HG03097 (cell line): ENCODE measurements around the gene PRKG2.

Experiments used
- ATAC-seq: cut with Tn5 transposase; IDR thresholded peaks from one replicate; pipeline ENCODE4 v1.9.1; 2021; ENCODE audit not compliant: unreplicated experiment, low FRiP score

The PRKG2 gene

DNA sequence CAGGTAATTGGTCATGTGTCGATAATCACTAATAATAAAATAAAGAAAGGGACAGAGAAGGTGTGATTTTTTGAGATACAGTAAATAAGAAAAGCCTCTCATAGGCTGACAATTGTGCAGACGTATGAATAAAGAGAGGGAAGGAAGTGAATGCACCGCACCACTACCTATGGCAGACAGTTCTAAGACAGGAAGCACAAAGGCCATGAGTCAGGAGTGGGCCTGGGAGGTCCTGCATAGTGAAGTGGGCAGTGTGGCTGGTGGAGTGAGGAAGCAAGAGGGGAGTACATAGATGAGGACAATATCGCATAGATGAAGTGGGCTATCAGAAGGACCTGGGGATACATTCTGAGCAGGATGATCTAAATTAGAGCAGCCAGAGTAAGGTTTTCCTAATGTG lies 108.9 kb downstream of the PRKG2 start:
- no peak for ATAC-seq

DNA sequence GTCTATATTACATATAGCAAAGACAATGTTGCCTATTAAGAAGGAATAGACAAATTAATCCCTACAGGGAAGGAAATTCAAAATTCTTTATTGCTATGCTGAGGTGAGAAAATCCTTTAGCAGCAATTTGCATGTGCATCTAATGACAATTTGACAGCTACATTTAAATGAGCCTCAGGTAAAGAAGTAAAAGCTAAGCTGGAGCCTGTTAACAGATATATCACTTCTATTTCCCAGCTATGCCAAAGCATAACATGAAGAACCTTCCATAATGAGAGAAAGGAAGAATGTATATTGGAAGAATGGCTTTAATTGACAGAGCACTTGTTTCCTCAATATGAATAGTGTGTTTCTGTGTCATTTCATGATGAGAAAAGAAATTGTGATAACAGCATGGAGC lies 112.9 kb downstream of the PRKG2 start:
- ATAC-seq: no peak

DNA sequence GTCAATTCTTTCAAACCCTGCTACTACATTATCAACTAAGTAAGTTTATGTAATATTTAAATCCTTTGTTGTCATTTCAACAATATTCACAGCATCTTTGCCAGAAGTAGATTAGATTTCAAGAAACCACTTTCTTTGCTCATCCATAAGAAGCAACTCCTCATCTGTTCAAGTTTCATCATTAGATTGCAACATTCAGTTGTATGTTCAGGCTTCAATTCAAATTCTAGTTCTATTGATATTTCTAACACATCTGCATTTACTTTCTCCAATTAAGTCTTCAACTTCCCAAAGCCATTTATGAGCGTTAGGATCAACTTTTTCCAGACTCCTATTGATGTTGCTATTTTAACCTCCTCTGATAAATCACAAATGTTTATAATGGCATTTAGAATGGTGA lies 118.5 kb downstream of the PRKG2 start:
- ATAC-seq: no peak

DNA sequence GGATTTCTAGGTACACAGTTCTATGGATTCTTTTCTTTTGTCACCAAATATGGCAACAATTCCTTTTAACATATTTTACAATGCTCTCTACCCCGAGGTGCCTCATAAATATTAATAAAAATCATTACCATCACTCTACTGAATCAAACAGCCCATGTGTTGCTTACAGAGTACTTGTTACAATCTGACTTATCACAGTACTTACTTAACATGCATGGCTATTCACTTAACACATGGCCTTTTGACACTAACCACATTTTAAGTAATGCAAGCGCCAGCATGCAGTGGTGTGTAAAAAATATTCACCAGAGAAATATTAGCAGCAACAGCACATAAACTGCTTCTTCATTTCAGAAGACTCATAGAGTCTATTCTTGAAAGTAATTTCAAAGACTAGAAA lies 119.6 kb downstream of the PRKG2 start:
- ATAC-seq: no peak

DNA sequence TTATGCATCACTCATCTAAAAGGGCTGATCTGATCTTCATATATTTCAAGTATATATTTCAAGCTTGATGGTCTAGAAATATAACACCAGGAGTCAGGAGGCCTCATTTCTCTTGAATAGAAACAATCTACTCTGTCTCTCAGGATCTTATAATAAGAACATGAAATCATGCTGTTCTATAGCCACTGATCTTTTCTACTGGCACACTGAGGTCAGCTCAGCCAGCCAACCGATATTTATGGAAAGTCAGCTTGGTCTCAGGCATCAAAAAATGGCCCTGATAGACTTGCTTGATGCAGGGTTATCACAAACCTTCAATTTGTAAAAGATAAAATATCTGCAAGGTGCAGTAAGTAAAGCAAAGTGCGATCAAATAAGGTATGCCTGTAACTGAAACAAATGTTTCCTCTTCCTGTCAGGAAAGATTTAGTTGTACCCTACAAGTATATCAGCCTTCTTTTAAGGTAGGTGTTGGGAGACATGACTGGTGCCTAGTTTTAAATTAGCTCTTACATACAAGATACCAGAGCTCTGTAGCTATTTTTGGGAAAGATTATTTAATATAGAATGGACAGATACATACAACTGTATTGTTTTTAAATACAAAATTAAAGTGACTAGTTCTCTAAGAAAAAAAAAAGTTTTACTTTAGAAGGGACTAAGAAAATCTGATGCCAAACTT lies 121.2 kb downstream of the PRKG2 start:
- ATAC-seq: no peak

DNA sequence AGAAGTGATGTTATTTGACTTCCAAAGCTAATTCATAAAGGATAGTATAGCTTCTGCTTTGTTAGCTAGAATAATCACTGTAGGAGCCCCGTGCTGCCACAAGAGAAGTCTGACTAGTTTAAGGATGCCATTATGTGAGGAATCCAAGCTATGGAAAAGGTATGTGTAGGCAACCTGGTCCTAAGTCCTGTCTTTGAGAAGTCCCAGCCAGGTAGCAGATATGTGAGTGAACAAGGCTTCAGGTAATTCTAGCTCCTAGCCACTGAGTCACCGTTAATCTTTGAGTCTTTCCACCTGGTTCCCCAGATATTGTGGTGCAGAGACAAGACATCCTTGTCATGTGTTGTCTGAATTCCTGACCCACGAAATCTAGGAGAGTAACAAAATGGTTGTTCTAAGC lies 129.0 kb downstream of the PRKG2 start:
- no peak for ATAC-seq

DNA sequence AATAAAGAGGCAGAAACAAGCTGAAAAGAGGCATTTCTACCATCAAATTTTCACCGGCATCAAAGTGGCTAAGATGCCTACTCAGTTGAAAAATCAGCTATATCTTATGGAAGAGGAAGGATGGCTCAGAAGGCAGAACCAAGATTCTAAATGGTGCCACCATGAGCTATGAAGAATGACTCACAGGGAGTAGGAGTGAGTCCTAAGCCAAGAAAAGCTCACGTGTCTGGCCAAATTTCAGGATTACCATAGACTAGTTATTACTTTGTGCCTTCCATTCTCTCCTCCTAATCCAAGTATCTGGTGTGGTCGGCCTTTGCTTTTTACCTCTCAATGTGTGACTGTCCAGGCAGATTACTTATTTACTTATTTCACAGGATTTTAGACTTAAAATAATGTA lies 129.7 kb downstream of the PRKG2 start:
- ATAC-seq: no peak

DNA sequence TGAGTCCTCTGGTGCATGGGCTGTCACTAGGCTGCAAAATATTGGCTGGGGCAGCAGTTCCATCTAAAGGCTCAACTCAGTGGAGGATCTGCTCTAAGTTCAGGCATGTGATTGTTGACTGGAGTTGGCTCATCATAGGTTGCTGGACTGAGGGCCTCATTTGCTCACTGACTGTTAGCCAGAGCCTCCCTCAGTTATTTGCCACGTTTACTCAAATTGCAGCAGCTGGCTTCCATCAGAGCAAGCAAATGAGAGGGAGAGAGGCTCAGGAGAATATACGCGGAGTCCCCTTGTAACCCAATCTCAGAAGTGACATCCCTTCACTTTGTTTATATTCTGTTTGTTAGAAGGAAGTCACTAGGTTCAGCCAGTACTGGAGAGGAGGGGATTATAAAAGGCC lies 130.4 kb downstream of the PRKG2 start:
- no peak for ATAC-seq

DNA sequence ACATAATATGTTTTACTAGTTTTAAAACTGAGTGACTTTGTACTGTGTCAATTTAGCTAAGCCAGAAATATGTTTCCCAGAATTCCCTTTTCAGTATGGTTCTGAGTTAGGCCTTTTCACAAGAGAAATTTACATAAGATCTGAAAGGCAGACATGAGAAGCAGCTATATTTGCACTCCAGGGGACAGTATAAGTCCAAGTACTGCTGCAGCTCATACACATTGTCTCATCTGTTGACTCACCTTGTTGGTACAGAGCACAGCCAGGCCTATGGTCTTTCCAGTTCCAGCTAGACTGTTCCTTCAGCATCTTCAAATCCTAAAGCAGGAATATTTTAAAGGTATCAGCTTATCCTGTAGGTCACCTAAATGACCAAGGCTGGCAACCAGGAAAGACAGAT lies 131.0 kb downstream of the PRKG2 start:
- ATAC-seq: no peak

DNA sequence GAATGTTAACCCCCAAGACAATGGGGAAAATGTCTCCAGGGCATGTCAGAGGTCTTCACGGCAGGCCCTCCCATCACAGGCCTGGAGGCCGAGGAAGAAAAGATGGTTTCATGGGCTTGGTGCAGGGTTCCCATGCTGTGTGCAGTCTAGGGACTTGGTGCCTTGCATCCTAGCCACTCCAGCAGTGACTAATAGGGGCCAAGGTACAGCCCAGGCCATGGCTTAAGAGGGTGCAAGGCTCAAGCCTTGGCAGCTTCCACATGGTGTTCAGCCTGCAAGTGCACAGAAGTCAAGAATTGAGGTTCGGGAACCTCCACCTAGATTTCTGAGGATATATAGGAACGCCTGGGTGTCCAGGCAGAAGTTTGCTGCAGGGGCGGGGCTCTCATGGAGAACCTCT lies 133.9 kb downstream of the PRKG2 start:
- ATAC-seq: no peak

DNA sequence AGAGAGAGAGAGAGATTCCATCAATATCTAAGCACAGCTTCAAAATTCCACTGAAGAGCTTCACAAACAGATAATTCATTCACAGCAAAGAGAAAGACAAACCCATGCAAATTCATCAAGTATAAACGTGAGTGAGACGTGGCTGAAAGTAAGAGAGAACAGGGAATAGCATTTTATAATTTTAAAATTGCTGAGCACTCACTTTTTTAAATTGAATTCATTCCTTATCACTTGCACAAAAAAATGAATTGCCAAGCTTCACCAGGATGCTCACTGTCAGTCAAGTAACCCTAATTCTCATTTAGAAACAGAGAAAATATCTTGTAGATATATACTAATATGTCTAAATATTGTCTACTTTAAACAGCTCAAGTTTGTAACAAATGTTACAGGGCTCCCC lies 144.0 kb downstream of the PRKG2 start:
- no peak for ATAC-seq

DNA sequence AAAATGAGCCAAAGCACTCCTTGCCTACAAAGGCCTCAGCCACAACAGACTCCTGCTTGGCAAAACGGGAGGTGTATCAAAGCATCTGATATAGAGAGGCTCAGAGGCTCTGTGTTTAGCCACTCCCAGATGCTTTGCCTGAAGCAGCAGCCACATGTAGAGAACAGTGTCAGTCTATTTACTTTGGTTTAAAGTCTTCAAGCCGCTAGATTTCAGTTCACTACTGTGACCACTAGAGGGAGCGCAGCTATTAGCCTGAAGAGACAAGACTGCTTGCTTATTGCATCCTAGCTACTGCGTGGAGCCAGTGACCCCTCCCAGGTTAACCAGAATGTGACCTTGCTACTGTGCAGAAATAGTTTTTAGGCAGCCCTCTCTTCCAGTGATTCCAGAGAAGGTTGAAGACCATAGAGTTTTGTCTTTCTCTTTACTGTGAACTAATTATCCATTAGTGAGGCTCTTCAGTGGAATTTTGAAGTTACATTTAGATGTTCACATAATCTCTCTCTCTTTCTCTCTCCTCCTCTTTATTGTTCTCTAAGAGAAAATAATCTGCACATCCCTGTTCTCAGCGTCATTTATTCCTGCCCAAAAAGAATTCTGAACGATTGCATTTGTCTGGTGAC lies 145.2 kb downstream of the PRKG2 start:
- ATAC-seq: no peak

DNA sequence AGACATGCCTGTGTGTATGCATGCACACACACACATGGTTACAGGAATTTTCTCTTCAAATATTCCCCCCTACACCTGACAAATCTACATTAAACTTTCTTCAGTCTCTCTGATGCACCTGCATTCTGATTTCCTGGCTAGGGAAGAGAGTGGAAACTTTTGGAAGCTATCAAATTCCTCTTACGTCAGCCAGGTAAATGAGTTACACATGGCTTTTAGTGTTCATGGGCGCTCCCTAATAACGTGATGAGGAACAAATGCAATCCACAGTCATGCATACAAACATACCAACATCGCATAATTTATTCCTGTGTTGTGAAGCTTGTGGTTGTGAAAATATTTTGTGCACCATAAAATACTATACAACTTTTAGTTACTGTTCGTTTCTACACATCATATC lies 149.6 kb downstream of the PRKG2 start:
- no peak for ATAC-seq

DNA sequence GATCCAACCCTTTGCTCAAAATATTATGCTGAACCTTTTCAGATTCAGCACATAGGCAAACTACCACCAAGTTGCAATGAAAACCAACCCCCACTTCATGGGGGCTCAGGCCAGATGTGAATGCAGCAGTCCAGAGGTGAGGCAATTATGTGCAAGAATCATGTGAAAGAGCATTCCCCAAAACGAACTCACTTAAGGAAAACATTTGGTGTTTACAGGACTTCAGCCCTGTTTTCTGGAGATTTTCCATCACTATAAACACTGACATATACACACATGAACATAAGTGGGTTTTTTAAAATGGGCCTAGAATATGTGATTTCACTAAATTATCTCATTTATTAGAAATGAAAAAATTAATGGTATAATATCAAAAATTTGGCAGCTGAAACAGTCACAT lies 153.0 kb downstream of the PRKG2 start:
- ATAC-seq: no peak

DNA sequence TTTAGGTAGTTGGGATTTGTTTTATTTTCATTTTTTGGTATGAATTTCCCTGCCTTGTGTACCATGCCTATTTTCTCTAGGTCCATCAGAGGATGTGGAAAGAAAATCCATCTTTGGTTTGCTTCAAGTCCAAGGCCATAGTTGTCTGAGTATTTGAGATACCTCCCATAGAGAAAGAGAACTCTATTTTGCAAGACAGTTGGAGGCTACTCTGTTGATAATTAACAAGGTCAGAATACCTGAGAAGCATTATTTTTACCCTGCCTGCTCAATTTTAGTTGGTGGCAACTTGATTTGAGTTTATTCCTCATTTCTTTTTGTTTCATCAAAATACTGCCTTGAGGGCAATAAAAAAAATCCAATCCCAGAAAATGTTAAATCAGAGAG lies 153.7 kb downstream of the PRKG2 start:
- no peak for ATAC-seq

DNA sequence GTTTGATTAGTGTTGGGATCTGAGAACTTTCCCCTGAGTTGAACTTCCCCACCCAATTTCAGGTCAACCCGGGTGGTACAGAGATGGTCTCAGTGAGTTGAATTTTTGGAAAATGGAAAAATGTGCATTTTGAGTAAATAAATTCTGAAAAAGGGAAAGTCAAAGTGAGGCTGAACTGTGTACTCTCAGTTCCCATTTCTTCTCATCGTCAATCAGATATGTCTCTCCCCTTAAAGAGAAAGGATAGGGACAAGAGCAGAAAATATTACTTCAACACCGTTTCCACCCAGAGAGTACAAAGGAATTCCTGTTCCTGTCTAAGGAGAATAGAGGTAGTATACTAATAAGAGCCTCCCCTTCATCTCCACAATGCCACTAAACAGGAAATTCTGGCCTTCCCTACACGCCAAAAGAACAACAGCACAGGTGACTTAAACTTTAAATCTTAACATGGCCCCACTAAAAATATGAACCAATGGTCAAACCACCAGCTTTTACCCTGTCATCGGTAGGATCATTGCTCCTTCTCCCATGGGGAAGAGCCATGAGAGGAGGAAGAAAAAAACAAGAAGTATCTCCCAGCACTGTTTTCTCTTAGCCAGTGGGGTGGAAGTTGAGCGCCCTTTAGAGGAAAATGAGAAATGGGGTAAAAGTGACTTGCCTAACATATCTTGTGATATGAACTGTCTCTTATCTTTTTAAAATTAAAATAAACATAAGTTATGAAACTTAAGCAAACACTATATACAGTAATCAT lies 154.3 kb downstream of the PRKG2 start:
- ATAC-seq: no peak

DNA sequence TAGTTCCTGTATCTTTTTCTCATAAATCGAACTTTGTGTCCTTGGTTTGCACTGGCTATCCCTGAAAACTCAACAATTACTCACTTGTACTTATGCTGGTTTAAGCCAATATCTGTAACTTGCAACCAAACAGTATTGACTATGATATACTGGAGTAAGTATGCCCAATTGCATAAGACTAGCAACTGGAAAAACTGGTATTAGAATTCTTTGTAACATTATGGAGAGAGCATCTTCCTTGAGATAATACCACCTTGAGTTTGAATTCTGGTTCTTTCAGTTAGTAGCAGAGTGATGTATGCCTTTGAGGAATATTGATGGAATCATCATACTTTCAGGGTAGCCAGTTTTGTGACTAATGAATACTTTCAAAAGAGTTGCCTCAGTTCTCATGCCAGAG lies 156.4 kb downstream of the PRKG2 start:
- ATAC-seq: no peak

DNA sequence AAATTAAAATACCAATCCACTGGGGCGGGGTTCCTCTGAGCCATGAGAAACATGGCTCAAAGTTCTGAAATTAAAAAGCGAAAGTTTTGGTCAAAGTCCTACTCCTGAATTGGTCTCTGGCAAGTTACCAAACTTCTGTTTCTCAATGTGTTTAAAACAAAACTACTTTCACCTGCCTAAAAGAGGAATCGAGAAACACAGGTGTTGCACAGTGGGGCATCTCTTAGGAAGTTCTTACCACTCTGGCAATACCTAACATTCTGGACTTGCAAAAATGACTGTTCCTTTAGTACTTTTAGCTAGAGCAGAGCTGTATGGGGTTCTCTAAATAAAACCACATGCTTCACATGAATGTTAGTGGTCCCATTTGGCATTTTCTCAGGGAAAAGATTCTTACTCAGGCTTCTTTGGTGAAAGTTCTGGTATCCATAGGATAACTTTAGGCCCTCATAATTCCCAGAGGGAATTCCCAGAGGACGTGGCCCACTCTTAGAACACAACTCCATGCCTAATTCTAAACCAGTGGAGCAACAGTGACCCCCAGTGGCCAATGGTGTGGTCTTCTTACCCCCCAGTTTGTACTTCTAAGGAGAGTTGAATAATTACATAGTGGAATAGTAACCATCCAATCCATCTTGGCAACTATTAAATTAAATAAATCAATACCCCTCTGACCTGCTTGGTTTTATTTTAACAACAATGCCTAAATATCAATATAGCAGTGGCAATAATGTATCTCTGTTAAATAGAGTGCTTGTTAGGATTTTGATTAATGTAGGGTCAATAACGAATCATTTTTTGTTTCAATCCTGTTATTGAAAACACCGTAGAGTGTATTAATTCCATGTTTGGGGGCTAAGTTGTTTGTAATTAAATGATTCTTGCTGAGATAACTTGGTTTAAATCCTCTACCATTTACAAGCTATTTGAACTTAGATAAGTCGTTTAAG lies 162.6 kb downstream of the PRKG2 start:
- peak; percentile 96 for ATAC-seq

DNA sequence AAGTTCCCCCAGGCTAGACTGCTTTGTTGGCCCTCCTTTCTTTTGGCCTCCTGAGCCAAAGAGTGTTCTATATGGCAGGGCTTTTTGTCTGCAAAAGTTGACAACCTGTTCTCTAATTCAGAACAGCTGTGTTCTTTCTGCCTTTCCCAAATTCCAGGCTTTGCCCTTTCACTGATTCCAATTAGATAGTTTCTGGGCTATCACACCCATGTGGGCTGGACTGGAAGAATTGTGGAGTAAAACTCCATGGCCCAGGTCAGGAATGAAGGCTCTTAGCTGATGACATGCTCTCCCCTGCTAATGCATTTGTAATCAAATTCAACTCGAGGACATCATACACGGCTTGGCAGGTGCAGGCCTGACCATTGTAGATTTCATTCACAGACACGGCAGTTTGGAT lies 165.1 kb downstream of the PRKG2 start:
- ATAC-seq: no peak

DNA sequence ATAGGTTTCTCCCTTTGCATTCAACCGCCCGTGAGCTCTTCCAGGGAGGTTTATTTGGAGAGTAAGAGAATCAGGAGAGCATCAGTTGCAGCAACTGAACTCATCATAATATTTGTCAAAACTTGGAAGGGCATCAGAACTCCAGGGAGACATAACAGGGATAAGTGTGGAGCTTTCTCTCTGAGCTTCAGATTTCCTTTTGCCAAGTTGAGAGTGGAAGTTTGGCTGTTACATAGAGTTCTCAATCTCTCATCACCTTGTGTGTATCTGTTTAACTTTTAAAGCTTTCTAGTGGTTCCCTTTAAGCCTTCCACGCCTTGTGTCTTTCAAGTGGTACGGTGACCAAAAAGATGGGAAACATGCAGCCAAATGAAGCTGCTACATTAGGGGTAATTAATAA lies 165.7 kb downstream of the PRKG2 start:
- no peak for ATAC-seq
